GM12878 (cell line): ENCODE data around the gene VEPH1.

Source experiments
- CTCF ChIP-seq, 3 experiments: IDR thresholded peaks in 2 of 3; conservative IDR thresholded peaks in 1 of 3; 2 replicates each; pipeline ENCODE4 v1.5.1; 2011; ENCODE audit warnings: low read depth in 3 of 3, low read length in 3 of 3, mild to moderate bottlenecking in 3 of 3, control low read depth in 2 of 3, moderate library complexity in 2 of 3, inconsistent platforms in 1 of 3, mixed read lengths in 1 of 3; ENCODE audit not compliant: control insufficient read depth in 2 of 3, insufficient read depth in 1 of 3; ENCODE audit errors: extremely low read depth in 1 of 3
- HDAC2 ChIP-seq: fragments of 200-600 bp; sonication (generic); IDR thresholded peaks from 2 replicates; pipeline ENCODE4 v1.6.1; 2017
- RAD21 ChIP-seq: IDR thresholded peaks from 2 replicates; pipeline ENCODE4 v1.6.1; 2011; ENCODE audit warnings: mild to moderate bottlenecking, low read depth, low read length, moderate library complexity; ENCODE audit not compliant: insufficient read depth
- TBL1XR1 ChIP-seq: IDR thresholded peaks from 2 replicates; pipeline ENCODE4 v1.6.1; 2012; ENCODE audit warnings: low read depth, low read length, improper control_type of control experiment
- ZBTB40 ChIP-seq: fragments of 450-650 bp; IDR thresholded peaks from 2 replicates; pipeline ENCODE4 v1.6.1; 2016; ENCODE audit warnings: mild to moderate bottlenecking, moderate library complexity, borderline replicate concordance
- ZNF384 ChIP-seq: IDR thresholded peaks from 2 replicates; pipeline ENCODE4 v1.6.1; 2012; ENCODE audit warnings: low read depth, mild to moderate bottlenecking, low read length, improper control_type of control experiment, borderline replicate concordance
- ZZZ3 ChIP-seq: IDR thresholded peaks from 2 replicates; pipeline ENCODE4 v1.6.1; 2011; ENCODE audit warnings: low read depth; ENCODE audit not compliant: control insufficient read depth, insufficient read length

- no peak for TF ChIP-seq ZBTB40
- TF ChIP-seq TBL1XR1, result no peak
- TF ChIP-seq HDAC2, result no peak
- TF ChIP-seq ZNF384, result no peak
- no peak for TF ChIP-seq CTCF (IDR thresholded peaks at IDR 0.05 in 2 of 3, conservative IDR thresholded peaks at IDR 0.05 in 1 of 3; ENCODE audit: control insufficient read depth in 2 of 3, extremely low read depth in 1 of 3, insufficient read depth in 1 of 3, low read depth in 3 of 3, low read length in 3 of 3)
- TF ChIP-seq RAD21, result no peak
- no peak for TF ChIP-seq ZZZ3
Observed at GRCh38 chr3:157534725-157535161, 31.5 kb upstream of the VEPH1 start.
